ENCODE data around the gene STK4. TPM values are rescaled to one million over a fixed set of nuclear protein-coding genes. Genes with fewer than 3 reads are reported as not detected.
A peak's percentile ranks its signal among the peaks of the same experiment; 100 is the strongest.

STK4 gene
- total RNA-seq, 1 experiment from 2014 or later: 74.7 TPM

- no peak for DNase-seq
- Mint-ChIP-seq H3K4me1 (ENCODE audit: low read depth, unreplicated experiment) (no peaks in the 10 kb centered on the region), H3K36me3 (ENCODE audit: insufficient read depth, unreplicated experiment) (peaks cover 4% of the 10 kb centered on the region), H3K27ac (ENCODE audit: unreplicated experiment) (no peak overlapping the region), H3K9me3 (ENCODE audit: unreplicated experiment) (no peaks in the 10 kb centered on the region), H3K27me3 (ENCODE audit: insufficient read depth, unreplicated experiment) (no peaks in the 10 kb centered on the region), H3K4me3 (ENCODE audit: unreplicated experiment) (no peak overlapping the region)
- no TSS peak for BruUV-seq (replicated peaks)
- H3K4me1 ChIP-seq: no peaks in the 10 kb centered on the region
- CTCF ChIA-PET: interaction anchor here (0.6 to 2.0 kb wide), 2 partner anchors 54 to 747 kb away, joined by 3 to 7 read pairs; no protein-coding TSS in a partner anchor
- H3K36me3 ChIP-seq (ENCODE audit: control insufficient read depth, insufficient read depth, low read length): no peaks in the 10 kb centered on the region
- TF ChIP-seq CTCF (IDR thresholded peaks at IDR 0.05; ENCODE audit: insufficient read depth in 1 of 2, low read depth in 1 of 2, low read length in 1 of 2, severe bottlenecking in 1 of 2, unreplicated experiment in 1 of 2): peak in 1 of 2 experiments; percentile 18
- H3K27me3 ChIP-seq (replicated peaks; ENCODE audit: control insufficient read depth, insufficient read depth, low read length): no peaks in the 10 kb centered on the region
- POLR2A ChIA-PET: no interaction called here
- intact Hi-C loops (cut with micrococcal nuclease; ENCODE audit: unreplicated experiment): no loop called here
- no peaks in the 10 kb centered on the region for H3K9me3 ChIP-seq
- no peak overlapping the region for H3K4me3 ChIP-seq (ENCODE audit: low read depth, low read length)
Measured at GRCh38 chr20:45098103-45098773, 131.9 kb downstream of the STK4 start.

GRCh38 chr20:45100563-45101245 lies 134.4 kb downstream of the STK4 start, which contains the start of gene KCNS1:
Gene KCNS1, minus strand, starts transcription at chr20:45101127. Its CDS starts 1,891 bp downstream, at chr20:45099236.
- intact Hi-C loops (cut with micrococcal nuclease; ENCODE audit: unreplicated experiment): no loop called here
- no peak for TF ChIP-seq CTCF (IDR thresholded peaks at IDR 0.05; ENCODE audit: insufficient read depth in 1 of 2, low read depth in 1 of 2, low read length in 1 of 2, severe bottlenecking in 1 of 2, unreplicated experiment in 1 of 2)
- Mint-ChIP-seq H3K36me3 (ENCODE audit: insufficient read depth, unreplicated experiment) (no peaks in the 10 kb centered on the region), H3K27me3 (ENCODE audit: insufficient read depth, unreplicated experiment) (no peaks in the 10 kb centered on the region), H3K9me3 (ENCODE audit: unreplicated experiment) (no peaks in the 10 kb centered on the region), H3K27ac (ENCODE audit: unreplicated experiment) (no peak within 1 kb of the TSS), H3K4me1 (ENCODE audit: low read depth, unreplicated experiment) (no peaks in the 10 kb centered on the region), H3K4me3 (ENCODE audit: unreplicated experiment) (peak within 1 kb of the TSS; percentile 27)
- H3K36me3 ChIP-seq (ENCODE audit: control insufficient read depth, insufficient read depth, low read length): no peaks in the 10 kb centered on the region
- no peaks in the 10 kb centered on the region for H3K9me3 ChIP-seq
- ChIA-PET POLR2A (no interaction called here), CTCF (interaction anchor here (0.8 to 2.0 kb wide), 4 partner anchors 11 to 190 kb away, joined by 3 to 7 read pairs (median 4); no protein-coding TSS in a partner anchor)
- H3K4me3 ChIP-seq (ENCODE audit: low read depth, low read length): no peak within 1 kb of the TSS
- DNase-seq: no peak
- H3K4me1 ChIP-seq: no peaks in the 10 kb centered on the region
- H3K27me3 ChIP-seq (replicated peaks; ENCODE audit: control insufficient read depth, insufficient read depth, low read length): no peaks in the 10 kb centered on the region
- BruUV-seq (replicated peaks): no TSS peak

- H3K4me3 Mint-ChIP-seq (ENCODE audit: unreplicated experiment): peak overlapping the region; percentile 27
- H3K27me3 Mint-ChIP-seq (ENCODE audit: insufficient read depth, unreplicated experiment): no peaks in the 10 kb centered on the region
- no peaks in the 10 kb centered on the region for H3K4me1 Mint-ChIP-seq (ENCODE audit: low read depth, unreplicated experiment)
- H3K9me3 Mint-ChIP-seq (ENCODE audit: unreplicated experiment): no peaks in the 10 kb centered on the region
- BruUV-seq (replicated peaks): no TSS peak
- Histone ChIP-seq H3K9me3 (no peaks in the 10 kb centered on the region), H3K36me3 (ENCODE audit: control insufficient read depth, insufficient read depth, low read length) (no peaks in the 10 kb centered on the region), H3K27me3 (replicated peaks; ENCODE audit: control insufficient read depth, insufficient read depth, low read length) (peaks cover 2% of the 10 kb centered on the region; the same call in 1 of the 2 replicates), H3K4me3 (ENCODE audit: low read depth, low read length) (no peak overlapping the region), H3K4me1 (no peaks in the 10 kb centered on the region)
- H3K27ac Mint-ChIP-seq (ENCODE audit: unreplicated experiment): no peak overlapping the region
- ChIA-PET POLR2A (no interaction called here), CTCF (interaction anchor here (0.8 to 2.0 kb wide), 2 partner anchors 10 to 189 kb away, joined by 3 to 6 read pairs; no protein-coding TSS in a partner anchor)
- DNase-seq: no peak
- intact Hi-C loops (cut with micrococcal nuclease; ENCODE audit: unreplicated experiment): no loop called here
- no peaks in the 10 kb centered on the region for H3K36me3 Mint-ChIP-seq (ENCODE audit: insufficient read depth, unreplicated experiment)
- TF ChIP-seq CTCF (IDR thresholded peaks at IDR 0.05; ENCODE audit: insufficient read depth in 1 of 2, low read depth in 1 of 2, low read length in 1 of 2, severe bottlenecking in 1 of 2, unreplicated experiment in 1 of 2): no peak
Measured at GRCh38 chr20:45101333-45101850, 135.1 kb downstream of the STK4 start.
